Trophoblast cell (in vitro differentiated cells and primary cell): Measurements from ENCODE around the gene COASY.

Experiments used
- DNase-seq, 2 donors: peaks; one replicate each; pipeline ENCODE4 v3.0.0-alpha.2; 2016
- H2AFZ ChIP-seq: 2 replicates; pipeline ENCODE4 v1.6.1; 2013; ENCODE audit warnings: low read length, moderate library complexity, mild to moderate bottlenecking; ENCODE audit not compliant: insufficient read depth, poor library complexity
- H2AK5ac ChIP-seq: 2 replicates; pipeline ENCODE4 v1.6.1; 2013; ENCODE audit warnings: mild to moderate bottlenecking, low read length
- H2BK120ac ChIP-seq: 2 replicates; pipeline ENCODE4 v1.6.1; 2013; ENCODE audit warnings: low read length, mild to moderate bottlenecking, moderate library complexity; ENCODE audit not compliant: insufficient read depth, poor library complexity
- H2BK12ac ChIP-seq: 2 replicates; pipeline ENCODE4 v1.6.1; 2013; ENCODE audit warnings: mild to moderate bottlenecking, low read length, moderate library complexity
- H2BK5ac ChIP-seq: 2 replicates; pipeline ENCODE4 v1.6.1; 2013; ENCODE audit warnings: low read length, low read depth, moderate library complexity, mild to moderate bottlenecking; ENCODE audit not compliant: poor library complexity
- H3K14ac ChIP-seq: 2 replicates; pipeline ENCODE4 v1.6.1; 2013; ENCODE audit warnings: mild to moderate bottlenecking, low read length
- H3K18ac ChIP-seq: 2 replicates; pipeline ENCODE4 v1.6.1; 2013; ENCODE audit warnings: mild to moderate bottlenecking, low read length
- H3K23ac ChIP-seq: 2 replicates; pipeline ENCODE4 v1.6.1; 2013; ENCODE audit warnings: low read length
- H3K27ac ChIP-seq: 2 replicates; pipeline ENCODE4 v1.5.1; 2013; ENCODE audit warnings: low read depth, mild to moderate bottlenecking, inconsistent platforms, low read length, moderate library complexity
- H3K27me3 ChIP-seq: 2 replicates; pipeline ENCODE4 v1.6.1; 2013; ENCODE audit warnings: inconsistent platforms, mild to moderate bottlenecking, low read length, moderate library complexity; ENCODE audit not compliant: insufficient read depth
- H3K36me3 ChIP-seq, 2 experiments: 1 replicate in 1 of 2; 2 replicates in 1 of 2; pipeline ENCODE4 v1.6.1; 2013; ENCODE audit warnings: low read length in 2 of 2, mild to moderate bottlenecking in 2 of 2, moderate library complexity in 1 of 2; ENCODE audit not compliant: insufficient read depth in 2 of 2, control insufficient read depth in 1 of 2
- H3K4ac ChIP-seq: 2 replicates; pipeline ENCODE4 v1.6.1; 2013; ENCODE audit warnings: low read depth, mild to moderate bottlenecking, low read length, moderate library complexity
- H3K4me1 ChIP-seq, 2 experiments: 1 replicate in 1 of 2; 2 replicates in 1 of 2; pipeline ENCODE4 v1.6.1; 2013; ENCODE audit warnings: low read length in 2 of 2, mild to moderate bottlenecking in 2 of 2, moderate library complexity in 1 of 2; ENCODE audit not compliant: insufficient read depth in 2 of 2, control insufficient read depth in 1 of 2
- H3K4me2 ChIP-seq: 2 replicates; pipeline ENCODE4 v1.6.1; 2013; ENCODE audit warnings: inconsistent platforms, mild to moderate bottlenecking, low read length, moderate library complexity
- H3K4me3 ChIP-seq: 2 replicates; pipeline ENCODE4 v1.5.1; 2013; ENCODE audit warnings: mild to moderate bottlenecking, low read depth, low read length, inconsistent platforms
- H3K79me1 ChIP-seq: one replicate; pipeline ENCODE4 v1.6.1; 2013; ENCODE audit warnings: low read length
- H3K79me2 ChIP-seq: 2 replicates; pipeline ENCODE4 v1.6.1; 2013; ENCODE audit warnings: low read length, mild to moderate bottlenecking; ENCODE audit not compliant: control insufficient read depth, insufficient read depth, poor library complexity
- H3K9ac ChIP-seq: 2 replicates; pipeline ENCODE4 v1.6.1; 2013; ENCODE audit warnings: mild to moderate bottlenecking, low read length
- H3K9me3 ChIP-seq: 2 replicates; pipeline ENCODE4 v1.6.1; 2013; ENCODE audit warnings: low read depth, mild to moderate bottlenecking, control low read depth, inconsistent platforms, low read length; ENCODE audit not compliant: insufficient read depth
- H4K12ac ChIP-seq: 2 replicates; pipeline ENCODE4 v1.6.1; 2013; ENCODE audit warnings: low read depth, mild to moderate bottlenecking, low read length, moderate library complexity
- H4K8ac ChIP-seq: 2 replicates; pipeline ENCODE4 v1.6.1; 2013; ENCODE audit warnings: low read depth, mild to moderate bottlenecking, low read length, moderate library complexity
- H4K91ac ChIP-seq: one replicate; pipeline ENCODE4 v1.6.1; 2013; ENCODE audit warnings: low read depth, mild to moderate bottlenecking, low read length, moderate library complexity
- WGBS: extraction: QIAGEN DNeasy Blood & Tissue Kit; methylation state at CpG from one replicate; pipeline ENCODE4 v1.1.7; 2013; ENCODE audit warnings: missing lambda C conversion rate; ENCODE audit not compliant: insufficient read length, insufficient coverage; ENCODE audit errors: extremely low coverage; 5-methylcytosine and 5-hydroxymethylcytosine counted together

The COASY gene

DNA sequence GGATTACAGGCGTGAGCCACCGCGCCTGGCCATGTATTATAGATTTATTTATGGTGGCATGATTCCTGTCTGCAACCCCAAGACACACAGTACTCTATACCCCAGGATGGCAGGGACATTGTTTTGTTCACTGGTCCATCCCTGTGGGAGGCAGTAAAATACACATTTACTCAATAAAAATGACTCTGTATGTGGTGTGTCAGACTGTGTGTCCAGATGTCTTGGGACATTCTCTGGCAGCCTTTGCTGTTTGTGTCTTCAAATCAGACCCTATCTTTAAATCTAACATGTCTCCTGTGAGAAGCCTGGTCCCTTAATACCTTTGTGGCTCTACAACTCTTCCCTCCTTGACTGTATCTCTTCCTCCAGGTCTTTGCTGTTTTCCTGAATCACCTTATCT, 1.7 kb upstream of the COASY start:
- Histone ChIP-seq H3K4ac (no peak overlapping the region), H3K79me1 (peaks cover 4% of the 10 kb centered on the region), H2AK5ac (no peak overlapping the region), H3K23ac (no peak overlapping the region), H3K9ac (no peak overlapping the region), H3K27ac (no peak overlapping the region), H4K8ac (no peak overlapping the region), H2AFZ (no peak overlapping the region), H3K4me3 (no peak overlapping the region), H3K36me3 (peaks cover 14 to 15% of the 10 kb centered on the region in 2 experiments), H2BK5ac (no peak overlapping the region), H2BK120ac (no peak overlapping the region), H3K27me3 (no peaks in the 10 kb centered on the region), H3K4me1 (peaks cover 8 to 9% of the 10 kb centered on the region in 2 experiments), H4K91ac (no peak overlapping the region), H3K4me2 (no peak overlapping the region), H3K79me2 (peaks cover 4% of the 10 kb centered on the region), H4K12ac (no peak overlapping the region), H2BK12ac (no peak overlapping the region), H3K18ac (no peak overlapping the region), H3K9me3 (no peaks in the 10 kb centered on the region), H3K14ac (no peak overlapping the region)
- DNase-seq, result no peak
- WGBS, result no CpG with 5 or more reads among the region's 3 CpGs

DNA sequence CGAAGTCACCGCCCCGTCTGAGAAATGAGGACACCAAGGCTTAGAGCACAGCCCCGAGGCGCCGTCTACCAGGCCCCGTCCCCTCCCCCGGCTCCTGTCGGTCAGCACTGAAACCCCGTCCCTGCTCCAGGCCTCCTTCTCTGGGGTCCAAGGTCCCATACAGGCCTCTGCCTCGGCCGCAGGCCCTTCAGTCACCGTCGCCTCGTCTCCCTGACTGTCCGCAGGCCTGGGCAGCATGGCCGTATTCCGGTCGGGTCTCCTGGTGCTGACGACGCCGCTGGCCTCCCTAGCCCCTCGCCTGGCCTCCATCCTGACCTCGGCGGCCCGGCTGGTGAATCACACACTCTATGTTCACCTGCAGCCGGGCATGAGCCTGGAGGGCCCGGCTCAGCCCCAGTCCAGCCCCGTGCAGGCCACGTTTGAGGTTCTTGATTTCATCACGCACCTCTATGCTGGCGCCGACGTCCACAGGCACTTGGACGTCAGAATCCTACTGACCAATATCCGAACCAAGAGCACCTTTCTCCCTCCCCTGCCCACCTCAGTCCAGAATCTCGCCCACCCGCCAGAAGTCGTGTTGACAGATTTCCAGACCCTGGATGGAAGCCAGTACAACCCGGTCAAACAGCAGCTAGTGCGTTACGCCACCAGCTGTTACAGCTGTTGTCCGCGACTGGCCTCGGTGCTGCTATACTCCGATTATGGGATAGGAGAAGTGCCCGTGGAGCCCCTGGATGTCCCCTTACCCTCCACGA, 617 bp downstream of the COASY start:
- no CpG with 5 or more reads among the region's 48 CpGs for WGBS
- Histone ChIP-seq H3K14ac (peak overlapping the region; percentile 66), H3K23ac (no peak overlapping the region), H3K27ac (peak overlapping the region; percentile 43), H4K8ac (peak overlapping the region; percentile 87), H2BK120ac (peak overlapping the region; percentile 5), H3K27me3 (no peaks in the 10 kb centered on the region), H3K4ac (peak overlapping the region; percentile 63), H2BK5ac (peak overlapping the region; percentile 5), H4K12ac (peak overlapping the region; percentile 26), H3K36me3 (peaks cover 26 to 29% of the 10 kb centered on the region in 2 experiments), H2BK12ac (no peak overlapping the region), H3K79me1 (peaks cover 14% of the 10 kb centered on the region), H3K9ac (peak overlapping the region; percentile 83), H3K4me3 (peak overlapping the region; percentile 85), H3K18ac (peak overlapping the region; percentile 37), H3K4me2 (peak overlapping the region; percentile 77), H4K91ac (peak overlapping the region; percentile 81), H2AFZ (peak overlapping the region; percentile 9), H3K9me3 (no peaks in the 10 kb centered on the region), H3K79me2 (peaks cover 10% of the 10 kb centered on the region), H3K4me1 (peaks cover 11 to 14% of the 10 kb centered on the region in 2 experiments), H2AK5ac (peak overlapping the region; percentile 90)
- peak; percentile 75 to 86 for DNase-seq

DNA sequence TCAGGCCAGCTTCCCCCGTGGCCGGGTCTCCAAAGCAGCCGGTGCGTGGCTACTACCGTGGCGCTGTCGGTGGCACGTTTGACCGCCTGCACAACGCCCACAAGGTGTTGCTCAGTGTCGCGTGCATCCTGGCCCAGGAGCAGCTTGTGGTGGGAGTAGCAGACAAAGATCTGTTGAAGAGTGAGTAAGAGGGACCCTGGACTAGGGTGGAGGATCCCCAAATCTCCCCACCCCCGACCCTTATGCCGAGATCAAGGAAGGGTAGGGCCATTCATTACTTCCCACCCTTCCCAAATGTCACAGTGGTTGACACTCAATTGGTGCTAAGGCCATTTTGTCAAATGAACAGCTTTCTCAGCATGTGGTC, 1.2 kb downstream of the COASY start:
- Histone ChIP-seq H3K36me3 (peaks cover 26 to 29% of the 10 kb centered on the region in 2 experiments), H4K91ac (peak overlapping the region; percentile 0), H2BK12ac (no peak overlapping the region), H3K4ac (peak overlapping the region; percentile 63), H4K12ac (no peak overlapping the region), H3K27me3 (no peaks in the 10 kb centered on the region), H3K14ac (no peak overlapping the region), H3K27ac (no peak overlapping the region), H3K4me1 (peaks cover 14 to 16% of the 10 kb centered on the region in 2 experiments), H2AFZ (no peak overlapping the region), H2BK120ac (no peak overlapping the region), H3K18ac (peak overlapping the region; percentile 1), H3K9me3 (no peaks in the 10 kb centered on the region), H3K79me2 (peaks cover 12% of the 10 kb centered on the region), H3K9ac (no peak overlapping the region), H3K23ac (no peak overlapping the region), H4K8ac (peak overlapping the region; percentile 28), H2BK5ac (no peak overlapping the region), H2AK5ac (no peak overlapping the region), H3K4me2 (peak overlapping the region; percentile 77), H3K79me1 (peaks cover 15% of the 10 kb centered on the region), H3K4me3 (peak overlapping the region; percentile 85)
- no peak for DNase-seq
- WGBS, result no CpG with 5 or more reads among the region's 14 CpGs

DNA sequence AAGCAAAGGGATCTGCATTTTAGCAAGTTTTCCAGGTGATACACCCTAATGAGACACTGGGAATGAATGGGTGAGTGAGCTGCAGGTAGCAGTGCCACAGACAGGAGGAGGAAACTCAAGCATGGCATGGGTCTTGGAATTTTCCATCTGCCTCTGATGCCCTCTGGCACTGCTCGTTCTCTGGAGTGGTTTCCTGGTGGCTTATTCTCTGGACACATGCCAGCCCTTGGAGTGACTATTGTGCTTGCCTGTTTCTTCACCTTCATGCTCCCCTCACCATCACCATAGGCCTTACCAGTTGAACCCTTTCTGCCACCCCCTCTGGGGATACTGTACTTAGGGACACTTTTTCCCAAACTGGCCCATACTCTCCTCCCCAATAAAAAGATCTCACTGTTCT, 1.6 kb downstream of the COASY start:
- Histone ChIP-seq H3K79me1 (peaks cover 15% of the 10 kb centered on the region), H3K14ac (no peak overlapping the region), H3K4me2 (no peak overlapping the region), H3K36me3 (peaks cover 30 to 31% of the 10 kb centered on the region in 2 experiments), H4K91ac (no peak overlapping the region), H3K27me3 (no peaks in the 10 kb centered on the region), H2BK120ac (no peak overlapping the region), H3K18ac (no peak overlapping the region), H4K8ac (no peak overlapping the region), H3K4me1 (peaks cover 14 to 16% of the 10 kb centered on the region in 2 experiments), H2BK12ac (no peak overlapping the region), H2AFZ (no peak overlapping the region), H3K9me3 (no peaks in the 10 kb centered on the region), H3K9ac (no peak overlapping the region), H3K4ac (no peak overlapping the region), H3K27ac (no peak overlapping the region), H2AK5ac (no peak overlapping the region), H3K79me2 (peaks cover 12% of the 10 kb centered on the region), H3K4me3 (no peak overlapping the region), H2BK5ac (no peak overlapping the region), H4K12ac (no peak overlapping the region), H3K23ac (no peak overlapping the region)
- no peak for DNase-seq
- WGBS, result no CpG with 5 or more reads among the region's 1 CpG
